Osteocyte (in vitro differentiated cells): ENCODE results near the gene IFNG-AS1. TPM values are rescaled to one million over a fixed set of nuclear protein-coding genes. Genes with fewer than 3 reads are reported as not detected.

ENCODE experiments used
- DNase-seq: peaks from one replicate; pipeline ENCODE4 v3.0.0; 2021; ENCODE audit warnings: mixed read lengths; ENCODE audit not compliant: unreplicated experiment; ENCODE audit errors: extremely low spot score
- H3K27ac Mint-ChIP-seq: one replicate; pipeline ENCODE4 v1.8.0; 2021; ENCODE audit warnings: mild to moderate bottlenecking, mixed read lengths; ENCODE audit not compliant: unreplicated experiment
- H3K27me3 Mint-ChIP-seq: one replicate; pipeline ENCODE4 v1.8.0; 2021; ENCODE audit warnings: mixed read lengths; ENCODE audit not compliant: unreplicated experiment
- H3K36me3 Mint-ChIP-seq: one replicate; pipeline ENCODE4 v1.8.0; 2021; ENCODE audit warnings: mixed read lengths; ENCODE audit not compliant: unreplicated experiment
- H3K4me1 Mint-ChIP-seq: one replicate; pipeline ENCODE4 v1.8.0; 2021; ENCODE audit warnings: mixed read lengths; ENCODE audit not compliant: unreplicated experiment
- H3K4me3 Mint-ChIP-seq: one replicate; pipeline ENCODE4 v1.8.0; 2021; ENCODE audit warnings: mild to moderate bottlenecking, moderate library complexity, mixed read lengths; ENCODE audit not compliant: unreplicated experiment
- H3K9me3 Mint-ChIP-seq: one replicate; pipeline ENCODE4 v1.8.0; 2021; ENCODE audit warnings: mixed read lengths; ENCODE audit not compliant: unreplicated experiment
- CTCF ChIP-seq: fragments of 200-600 bp; sonication (generic); IDR thresholded peaks from 2 replicates; pipeline ENCODE4 v1.5.0; 2021; ENCODE audit warnings: antibody characterized with exemption, mild to moderate bottlenecking, moderate library complexity
- total RNA-seq: library from RNA; stranded (reverse); gene quantifications from 2 replicates; pipeline ENCODE4 v1.2.1, GENCODE V29; 2021

IFNG-AS1 gene
- total RNA-seq, 1 donor from 2014 or later: not detected

GRCh38 chr12:68038650-68039049, 49.4 kb downstream of the IFNG-AS1 start:
- Mint-ChIP-seq H3K27ac (no peak overlapping the region), H3K36me3 (no peaks in the 10 kb centered on the region), H3K4me3 (no peak overlapping the region), H3K4me1 (peaks cover 4% of the 10 kb centered on the region), H3K27me3 (no peaks in the 10 kb centered on the region), H3K9me3 (no peaks in the 10 kb centered on the region)
- no peak for TF ChIP-seq CTCF
- DNase-seq: no peak

GRCh38 chr12:68040450-68041075, 51.3 kb downstream of the IFNG-AS1 start:
- no peak overlapping the region for H3K4me3 Mint-ChIP-seq
- peak; percentile 89 for TF ChIP-seq CTCF
- no peak for DNase-seq
- H3K27me3 Mint-ChIP-seq: no peaks in the 10 kb centered on the region
- H3K27ac Mint-ChIP-seq: no peak overlapping the region
- H3K36me3 Mint-ChIP-seq: no peaks in the 10 kb centered on the region
- H3K4me1 Mint-ChIP-seq: peaks cover 4% of the 10 kb centered on the region
- H3K9me3 Mint-ChIP-seq: no peaks in the 10 kb centered on the region

- peaks cover 10% of the 10 kb centered on the region for H3K27me3 Mint-ChIP-seq
- H3K27ac Mint-ChIP-seq: no peak overlapping the region
- no peaks in the 10 kb centered on the region for H3K36me3 Mint-ChIP-seq
- no peak overlapping the region for H3K4me3 Mint-ChIP-seq
- peaks cover 4% of the 10 kb centered on the region for H3K9me3 Mint-ChIP-seq
- DNase-seq: no peak
- peak; percentile 8 for TF ChIP-seq CTCF
- peaks cover 4% of the 10 kb centered on the region for H3K4me1 Mint-ChIP-seq
Measured at GRCh38 chr12:68042212-68042699, 53.0 kb downstream of the IFNG-AS1 start.

GRCh38 chr12:68043435-68043834, 54.2 kb downstream of the IFNG-AS1 start:
- Mint-ChIP-seq H3K27ac (no peak overlapping the region), H3K4me3 (no peak overlapping the region), H3K27me3 (peaks cover 10% of the 10 kb centered on the region), H3K9me3 (peaks cover 4% of the 10 kb centered on the region), H3K4me1 (peaks cover 4% of the 10 kb centered on the region), H3K36me3 (no peaks in the 10 kb centered on the region)
- DNase-seq: no peak
- TF ChIP-seq CTCF: no peak

GRCh38 chr12:68048648-68049297, 59.5 kb downstream of the IFNG-AS1 start:
- H3K9me3 Mint-ChIP-seq: peaks cover 4% of the 10 kb centered on the region
- no peaks in the 10 kb centered on the region for H3K36me3 Mint-ChIP-seq
- H3K4me1 Mint-ChIP-seq: no peaks in the 10 kb centered on the region
- H3K4me3 Mint-ChIP-seq: no peak overlapping the region
- H3K27ac Mint-ChIP-seq: no peak overlapping the region
- H3K27me3 Mint-ChIP-seq: peaks cover 26% of the 10 kb centered on the region
- no peak for TF ChIP-seq CTCF
- no peak for DNase-seq
